HUDEP-2 (cell line): ENCODE data around the gene PARL.

Experiments used
- DNase-seq, 76 experiments: peaks; one replicate each; lab custom pipeline; 2025; ENCODE audit not compliant: unreplicated experiment in 76 of 76; lab: John Stamatoyannopoulos, UW

PARL gene, protein sequence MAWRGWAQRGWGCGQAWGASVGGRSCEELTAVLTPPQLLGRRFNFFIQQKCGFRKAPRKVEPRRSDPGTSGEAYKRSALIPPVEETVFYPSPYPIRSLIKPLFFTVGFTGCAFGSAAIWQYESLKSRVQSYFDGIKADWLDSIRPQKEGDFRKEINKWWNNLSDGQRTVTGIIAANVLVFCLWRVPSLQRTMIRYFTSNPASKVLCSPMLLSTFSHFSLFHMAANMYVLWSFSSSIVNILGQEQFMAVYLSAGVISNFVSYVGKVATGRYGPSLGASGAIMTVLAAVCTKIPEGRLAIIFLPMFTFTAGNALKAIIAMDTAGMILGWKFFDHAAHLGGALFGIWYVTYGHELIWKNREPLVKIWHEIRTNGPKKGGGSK

DNA sequence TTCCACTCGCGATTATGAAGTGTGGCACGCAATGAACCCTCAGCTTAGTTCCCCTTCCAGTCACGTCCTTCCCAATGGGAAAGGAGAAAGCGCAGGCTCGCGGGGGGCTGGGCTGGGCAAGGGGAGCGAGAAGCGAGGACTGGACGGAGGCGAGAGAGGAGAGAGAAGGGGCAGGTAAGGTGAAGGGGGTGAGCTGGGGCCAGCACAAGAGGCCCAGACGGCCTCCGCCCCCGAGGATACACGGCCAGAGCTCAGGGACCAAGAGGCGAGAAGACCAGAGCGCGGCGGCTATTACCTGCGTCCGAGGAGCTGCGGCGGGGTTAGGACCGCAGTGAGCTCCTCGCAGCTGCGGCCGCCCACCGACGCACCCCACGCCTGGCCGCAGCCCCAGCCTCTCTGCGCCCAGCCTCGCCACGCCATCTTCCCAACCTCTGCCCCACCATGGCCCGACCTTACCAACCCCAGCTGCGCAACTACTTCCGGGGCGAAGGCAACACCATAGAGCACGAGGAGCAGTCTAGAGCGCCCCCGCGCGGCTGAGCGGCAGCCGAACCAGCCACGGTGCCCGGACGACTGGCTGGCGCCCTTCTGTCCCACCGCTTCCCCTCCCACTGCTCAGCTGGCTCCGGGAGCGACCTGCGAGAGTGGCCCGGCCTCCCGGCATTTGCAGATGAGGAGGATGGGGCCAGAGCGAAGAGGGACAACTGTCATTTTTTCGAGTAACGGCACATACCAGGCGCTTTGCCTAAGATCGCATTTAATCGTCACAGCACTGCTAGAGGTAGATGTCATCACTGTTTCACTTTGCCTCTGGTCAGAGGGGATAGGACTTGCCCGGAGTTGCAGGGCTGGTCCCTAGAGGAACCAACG, at the start of gene PARL:
Gene PARL, minus strand, starts transcription at position 454 of the 870 bp plus-strand sequence. Its CDS starts 34 bp downstream, at position 420.
- DNase-seq: peak in 75 of 76 experiments; percentile 28 to 96 (median 89)

DNA sequence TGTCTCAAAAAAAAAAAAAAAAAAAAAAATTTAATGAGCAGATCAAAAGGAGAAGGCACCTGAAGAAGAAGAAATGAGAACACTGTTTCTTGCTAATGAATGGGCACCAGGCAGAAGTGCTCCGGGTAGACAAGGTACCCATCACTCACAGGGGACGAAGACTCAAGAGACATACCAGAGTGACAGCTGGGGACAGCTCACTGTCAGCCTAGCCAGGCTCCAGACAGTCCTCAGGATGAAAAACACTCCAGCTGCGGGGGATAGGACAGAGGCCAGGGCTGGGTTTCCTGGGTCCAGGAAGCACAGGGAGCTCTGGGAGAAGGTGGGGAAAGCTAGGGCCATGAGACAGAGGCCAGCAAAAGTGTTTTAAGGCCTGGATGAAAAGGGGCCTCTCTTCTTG, 48.5 kb upstream of the PARL start:
- no peak for DNase-seq

GRCh38 chr3:183931881-183932280, 47.2 kb upstream of the PARL start:
- no peak for DNase-seq

DNA sequence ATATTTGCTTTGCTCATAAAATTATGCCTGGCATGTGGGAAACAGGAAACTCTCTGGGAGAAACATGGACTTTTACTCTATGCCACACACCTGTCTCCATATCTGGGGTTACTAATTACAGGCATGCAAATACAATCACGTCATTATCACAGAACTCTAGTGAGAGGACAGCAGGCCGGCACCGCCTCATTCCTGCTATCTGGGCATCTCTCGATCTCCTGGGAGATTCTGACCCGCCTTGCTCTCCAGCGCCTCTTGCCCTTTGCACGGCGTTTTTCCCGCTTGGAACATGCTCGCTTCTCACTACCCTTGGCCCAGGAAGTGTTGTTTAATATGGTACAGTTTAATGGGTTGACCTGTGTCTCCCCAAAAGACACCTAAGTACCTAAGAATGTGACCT, 45.4 kb upstream of the PARL start:
- no peak for DNase-seq

GRCh38 chr3:183927059-183927458, 42.4 kb upstream of the PARL start:
- DNase-seq: no peak

DNA sequence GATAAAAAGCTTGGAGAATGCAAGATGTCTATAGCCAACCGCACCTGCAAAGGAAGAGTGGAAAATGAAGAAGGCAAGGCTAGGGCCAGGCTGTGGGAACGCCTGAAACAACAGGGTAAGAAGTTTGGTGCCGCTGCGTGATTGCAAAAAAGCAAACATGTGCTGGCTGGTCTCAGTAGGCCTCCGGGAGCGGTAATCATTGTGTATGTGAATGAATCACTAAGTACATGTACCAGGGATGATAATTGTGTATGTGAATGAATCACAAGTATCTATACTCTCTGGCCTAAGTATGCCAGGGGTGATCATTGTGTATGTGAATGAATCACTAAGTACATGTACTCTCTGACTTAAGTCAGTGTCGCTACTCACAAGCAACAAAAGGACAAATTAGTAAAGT, 40.3 kb upstream of the PARL start:
- DNase-seq: no peak

DNA sequence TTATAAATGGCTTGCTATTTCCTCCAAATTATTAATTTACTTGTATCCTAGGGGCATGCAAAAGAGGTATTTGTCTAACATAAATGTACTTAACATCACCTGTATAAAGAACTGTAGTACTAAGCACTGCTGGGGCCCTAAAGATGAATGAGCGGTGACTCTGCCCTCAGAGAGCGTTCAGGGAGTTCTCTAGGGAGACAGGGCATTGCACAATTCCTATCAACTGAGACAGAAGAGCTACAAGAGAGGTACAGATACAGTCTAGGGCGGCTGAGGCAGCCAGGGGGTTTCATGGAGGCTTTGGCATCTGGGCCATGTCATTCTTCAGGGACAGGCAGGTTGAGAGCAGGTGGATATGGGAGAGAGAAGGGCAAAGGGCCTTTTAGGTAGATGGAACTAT, 39.9 kb upstream of the PARL start:
- DNase-seq: no peak

DNA sequence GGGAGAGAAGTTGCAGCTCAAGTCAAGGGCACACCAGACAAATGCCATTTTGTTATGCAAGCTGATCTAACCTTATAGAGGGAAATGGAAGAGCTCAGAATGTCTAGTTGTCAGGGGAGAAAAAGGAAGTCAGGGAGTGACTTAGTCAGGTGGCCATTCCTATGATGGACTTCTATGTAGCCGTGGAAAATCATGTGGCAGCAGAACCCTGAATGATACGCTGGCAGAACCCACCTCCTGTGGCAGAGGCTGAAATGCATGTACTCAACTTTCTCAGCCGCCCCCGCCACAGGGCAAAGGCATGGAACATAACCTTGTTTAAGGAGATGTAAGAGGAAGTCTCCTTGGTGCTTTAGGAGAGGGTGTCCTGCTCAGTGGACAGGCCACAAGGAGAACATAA, 37.7 kb upstream of the PARL start:
- no peak for DNase-seq

DNA sequence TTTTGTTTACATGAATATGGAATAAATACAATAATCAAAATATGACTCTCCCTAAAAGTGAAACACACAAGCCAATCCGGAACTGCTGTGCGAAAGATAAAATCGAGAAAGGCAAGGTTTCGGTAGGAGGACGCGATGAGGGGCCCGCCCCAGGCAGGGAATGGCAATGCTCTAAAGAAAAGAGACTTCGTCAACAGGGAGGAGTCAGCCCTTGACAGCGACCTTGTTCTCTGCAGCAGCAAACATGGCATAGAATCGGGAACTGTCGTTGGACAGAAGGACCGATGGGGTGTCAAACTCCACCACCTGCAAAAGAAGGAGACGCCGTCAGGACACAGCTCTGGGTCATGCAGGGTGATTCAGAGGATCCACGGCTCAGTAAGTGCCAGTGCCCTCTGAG, 36.4 kb upstream of the PARL start:
- DNase-seq: no peak

- DNase-seq: no peak
These were observed 35.7 kb upstream of the PARL start for GRCh38 chr3:183920416-183920815.

DNA sequence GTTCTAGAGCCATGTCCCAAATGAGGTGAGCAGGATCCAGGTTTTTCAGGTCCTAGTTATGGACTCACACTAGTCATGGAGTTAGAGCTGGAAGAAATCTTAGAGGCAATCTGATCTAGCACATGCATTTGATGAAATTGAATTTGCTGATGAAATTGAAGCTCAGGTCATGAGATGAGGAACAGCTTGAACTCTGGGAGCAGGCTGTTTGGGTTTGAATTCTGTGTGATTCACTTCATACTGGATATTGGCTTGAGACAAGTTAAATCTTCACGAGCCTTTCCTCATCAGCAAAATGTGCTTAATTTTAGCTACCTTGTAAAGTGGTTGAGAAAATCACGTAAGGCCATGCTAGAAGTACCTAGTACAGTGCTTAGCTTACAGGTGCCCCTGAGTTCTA, 33.5 kb upstream of the PARL start:
- DNase-seq: no peak

DNA sequence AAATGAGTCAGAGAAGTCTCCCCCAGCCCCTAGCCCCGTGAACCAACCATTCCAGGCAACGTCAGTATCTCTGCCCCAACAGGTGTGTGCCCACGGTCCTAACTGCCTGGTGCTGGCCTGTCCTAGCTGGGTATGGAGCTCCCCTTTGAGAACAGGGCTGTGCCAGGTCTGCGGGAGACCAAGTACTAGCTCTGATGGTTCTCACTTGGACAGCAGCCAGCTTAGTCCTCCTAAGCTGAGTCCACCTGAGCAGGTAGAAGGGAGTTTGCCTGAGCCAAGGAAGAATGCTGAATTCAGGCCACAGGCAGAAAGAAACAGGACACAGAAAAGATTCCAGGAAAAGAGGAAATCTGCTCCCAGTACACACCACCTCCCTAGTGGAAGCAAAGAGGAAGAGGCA, 33.1 kb upstream of the PARL start:
- DNase-seq: no peak

- no peak for DNase-seq
These were observed 30.2 kb upstream of the PARL start for GRCh38 chr3:183914856-183915255.

GRCh38 chr3:183913580-183913920, 28.9 kb upstream of the PARL start:
- DNase-seq: no peak

DNA sequence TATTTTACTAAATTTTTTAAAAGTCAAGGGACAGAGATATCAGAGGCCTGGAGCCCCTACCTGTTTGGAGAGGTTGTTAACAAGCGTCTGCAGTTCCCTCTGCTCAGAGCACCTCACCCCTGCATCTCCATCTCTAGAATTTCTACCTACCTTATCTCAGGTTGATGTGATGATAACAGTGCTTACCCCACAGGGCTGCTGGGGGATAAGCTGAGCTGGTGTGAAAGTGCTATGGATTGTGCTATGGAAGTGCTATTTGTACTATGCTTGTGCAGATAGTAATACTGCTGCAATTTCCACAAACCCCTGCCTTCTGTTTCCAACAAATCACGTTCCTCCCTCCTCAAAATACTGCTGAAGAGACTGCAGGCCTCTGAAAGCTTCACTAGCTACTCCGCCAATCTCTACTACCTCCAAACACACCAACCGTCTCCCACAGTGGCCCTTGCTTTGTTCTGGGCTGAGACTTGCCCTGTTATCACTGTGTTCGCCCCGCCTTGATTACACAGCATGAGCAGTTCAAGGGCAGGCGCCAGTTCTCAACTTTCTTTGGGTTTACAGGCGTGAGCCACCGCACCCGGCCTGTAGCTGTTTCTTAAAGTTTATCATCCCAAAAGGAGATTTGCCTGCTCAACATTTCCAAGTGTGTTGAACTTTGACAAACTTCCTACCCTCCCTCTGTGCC, 28.4 kb upstream of the PARL start:
- peak in 5 of 76 experiments; percentile 2 to 7 (median 4) for DNase-seq

DNA sequence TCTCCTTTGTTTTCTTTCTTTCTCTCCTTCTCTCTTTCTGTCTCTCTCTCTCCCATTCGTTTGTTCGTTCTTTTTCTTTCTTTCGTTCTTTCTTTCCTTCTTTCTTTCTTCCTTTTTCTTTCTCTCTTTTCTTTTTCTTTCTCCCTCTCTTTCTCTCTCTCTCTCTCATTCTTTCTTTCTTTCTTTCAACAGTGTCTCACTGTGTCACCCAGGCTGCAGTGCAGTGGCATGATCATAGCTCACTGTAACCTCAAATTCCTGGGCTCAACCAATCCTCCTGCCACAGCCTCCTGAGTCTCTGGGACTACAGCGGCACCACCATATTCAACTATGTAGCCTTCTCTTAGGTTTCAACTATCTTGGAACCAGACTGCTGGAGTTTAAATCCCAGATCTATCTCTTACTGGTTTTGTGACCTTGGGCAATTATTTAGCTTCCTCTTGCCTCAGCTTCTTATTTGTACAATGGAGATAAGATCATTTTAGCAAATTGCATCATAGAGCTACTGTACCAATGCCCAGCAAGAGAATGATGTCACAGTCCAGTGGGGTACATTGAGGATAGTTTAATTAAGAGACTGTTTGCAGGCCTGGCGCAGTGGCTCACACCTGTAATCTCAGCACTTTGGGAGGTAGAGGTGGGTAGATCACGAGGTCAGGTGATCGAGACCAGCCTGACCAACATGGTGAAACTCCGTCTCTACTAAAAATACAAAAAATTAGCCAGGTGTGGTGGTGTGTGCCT, 27.3 kb upstream of the PARL start:
- no peak for DNase-seq

DNA sequence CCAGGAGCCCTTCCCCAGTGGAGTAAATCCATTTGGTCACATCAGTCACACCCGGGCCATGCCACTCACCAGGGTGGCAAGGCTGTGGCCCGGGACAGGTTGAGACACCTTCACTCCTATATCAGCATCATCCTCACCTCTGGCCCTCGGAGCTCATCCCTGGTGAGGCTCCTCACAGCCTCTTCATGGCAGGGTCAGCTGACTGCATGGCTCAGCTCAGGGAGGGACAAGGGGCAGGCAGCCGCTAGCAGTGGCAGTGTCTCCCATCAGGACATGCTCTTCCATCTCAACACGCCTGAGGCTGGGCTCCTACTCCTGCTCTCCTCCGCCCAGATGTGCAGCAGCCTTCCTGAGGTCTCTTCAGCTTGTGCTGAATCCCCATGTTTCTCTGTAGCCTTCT, 26.4 kb upstream of the PARL start:
- no peak for DNase-seq

- DNase-seq: no peak
These were observed 24.4 kb upstream of the PARL start for GRCh38 chr3:183909030-183909600.

GRCh38 chr3:183907911-183908331, 23.2 kb upstream of the PARL start:
- DNase-seq: no peak

- no peak for DNase-seq
These were observed 22.5 kb upstream of the PARL start for GRCh38 chr3:183907176-183907575.
